HEK293T (cell line): ENCODE data around the gene NDUFC1.

Source experiments
- BHLHE40 ChIP-seq: fragments of 450-650 bp; IDR thresholded peaks from 2 replicates; pipeline ENCODE4 v1.6.1; 2016; ENCODE audit warnings: mild to moderate bottlenecking, moderate library complexity, borderline replicate concordance
- ELF4 ChIP-seq: fragments of 450-650 bp; IDR thresholded peaks from 2 replicates; pipeline ENCODE4 v1.6.1; 2017; ENCODE audit warnings: antibody characterized with exemption
- FOXK2 ChIP-seq: fragments of 450-650 bp; IDR thresholded peaks from 2 replicates; pipeline ENCODE4 v1.6.1; 2016; ENCODE audit warnings: mild to moderate bottlenecking
- NFRKB ChIP-seq: fragments of 450-650 bp; IDR thresholded peaks from 2 replicates; pipeline ENCODE4 v1.6.1; 2016; ENCODE audit warnings: mild to moderate bottlenecking, moderate library complexity
- PKNOX1 ChIP-seq: fragments of 450-650 bp; IDR thresholded peaks from 2 replicates; pipeline ENCODE4 v1.6.1; 2016
- SP1 ChIP-seq: fragments of 450-650 bp; IDR thresholded peaks from 2 replicates; pipeline ENCODE4 v1.6.1; 2017

DNA sequence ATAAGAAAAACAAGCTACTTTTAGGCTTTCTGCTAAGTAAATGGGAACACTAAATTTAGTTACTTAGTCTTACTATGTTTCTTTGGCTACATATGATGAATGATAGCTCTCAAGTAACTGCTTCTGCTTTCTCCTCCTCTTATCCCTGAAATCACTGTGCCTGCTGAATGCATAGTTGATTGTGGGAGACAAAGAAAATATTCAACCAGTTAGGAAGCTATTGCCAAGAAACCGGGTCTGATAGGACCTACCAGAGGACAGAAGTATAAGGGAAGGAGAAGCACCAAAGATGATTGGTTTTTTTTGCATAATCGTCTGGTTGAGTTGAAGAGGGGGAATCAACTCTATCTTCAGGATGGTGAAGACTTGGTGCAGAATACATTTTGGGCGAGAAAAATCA, 28.0 kb upstream of the NDUFC1 start:
- no peak for TF ChIP-seq BHLHE40
- no peak for TF ChIP-seq NFRKB
- no peak for TF ChIP-seq SP1
- no peak for TF ChIP-seq ELF4
- TF ChIP-seq PKNOX1, result no peak
- no peak for TF ChIP-seq FOXK2
